IPS-15b (cell line): Measurements from ENCODE around the gene FRMD1.

Experiments
- H3K27me3 ChIP-seq: one replicate; pipeline ENCODE4 v1.6.1; 2013; ENCODE audit warnings: low read length; ENCODE audit not compliant: control insufficient read depth, insufficient read depth
- H3K36me3 ChIP-seq: one replicate; pipeline ENCODE4 v1.6.1; 2013; ENCODE audit warnings: low read length; ENCODE audit not compliant: control insufficient read depth, insufficient read depth
- H3K4me1 ChIP-seq: one replicate; pipeline ENCODE4 v1.6.1; 2013; ENCODE audit warnings: mild to moderate bottlenecking, low read length; ENCODE audit not compliant: control insufficient read depth, insufficient read depth
- H3K4me3 ChIP-seq: one replicate; pipeline ENCODE4 v1.5.1; 2013; ENCODE audit warnings: low read depth, low read length
- H3K9ac ChIP-seq: one replicate; pipeline ENCODE4 v1.6.1; 2013; ENCODE audit warnings: low read depth, mild to moderate bottlenecking, low read length
- H3K9me3 ChIP-seq: one replicate; pipeline ENCODE4 v1.6.1; 2013; ENCODE audit warnings: mild to moderate bottlenecking, low read length; ENCODE audit not compliant: control insufficient read depth, insufficient read depth

The FRMD1 gene

DNA sequence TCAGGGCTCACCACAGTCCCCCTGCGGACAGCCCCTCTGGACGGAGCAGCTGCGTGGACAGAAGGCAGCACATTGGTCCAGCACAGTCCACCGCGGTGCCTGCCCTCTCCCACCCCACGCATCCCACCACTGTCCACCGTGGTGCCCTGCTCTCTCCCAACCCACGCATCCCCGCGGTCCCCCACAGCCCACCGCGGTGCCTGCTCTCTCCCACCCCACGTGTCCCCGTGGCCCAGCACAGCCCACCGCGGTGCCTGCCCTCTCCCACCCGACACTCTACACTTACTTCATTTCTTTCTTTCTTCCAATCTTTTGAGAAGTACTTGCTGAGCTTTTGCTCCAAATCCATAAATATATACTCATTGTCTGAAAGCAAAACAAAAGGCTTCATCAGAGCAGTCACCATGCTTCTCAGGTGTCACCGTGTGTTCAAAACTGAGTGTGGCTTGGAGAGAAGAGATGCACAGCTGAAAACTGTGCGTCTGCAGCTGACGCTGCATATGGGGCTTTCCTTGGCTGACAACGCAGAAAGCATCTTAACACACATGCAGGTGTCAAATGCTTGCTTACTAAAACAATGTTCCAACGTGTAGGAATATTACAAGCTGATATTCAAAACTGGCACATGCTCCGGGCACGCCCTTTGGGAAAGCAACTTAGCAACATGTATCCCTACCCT, 11.8 kb downstream of the FRMD1 start:
- H3K9me3 ChIP-seq: no peaks in the 10 kb centered on the region
- H3K27me3 ChIP-seq: no peaks in the 10 kb centered on the region
- no peaks in the 10 kb centered on the region for H3K36me3 ChIP-seq
- no peaks in the 10 kb centered on the region for H3K4me1 ChIP-seq
- no peak overlapping the region for H3K9ac ChIP-seq
- no peak overlapping the region for H3K4me3 ChIP-seq

DNA sequence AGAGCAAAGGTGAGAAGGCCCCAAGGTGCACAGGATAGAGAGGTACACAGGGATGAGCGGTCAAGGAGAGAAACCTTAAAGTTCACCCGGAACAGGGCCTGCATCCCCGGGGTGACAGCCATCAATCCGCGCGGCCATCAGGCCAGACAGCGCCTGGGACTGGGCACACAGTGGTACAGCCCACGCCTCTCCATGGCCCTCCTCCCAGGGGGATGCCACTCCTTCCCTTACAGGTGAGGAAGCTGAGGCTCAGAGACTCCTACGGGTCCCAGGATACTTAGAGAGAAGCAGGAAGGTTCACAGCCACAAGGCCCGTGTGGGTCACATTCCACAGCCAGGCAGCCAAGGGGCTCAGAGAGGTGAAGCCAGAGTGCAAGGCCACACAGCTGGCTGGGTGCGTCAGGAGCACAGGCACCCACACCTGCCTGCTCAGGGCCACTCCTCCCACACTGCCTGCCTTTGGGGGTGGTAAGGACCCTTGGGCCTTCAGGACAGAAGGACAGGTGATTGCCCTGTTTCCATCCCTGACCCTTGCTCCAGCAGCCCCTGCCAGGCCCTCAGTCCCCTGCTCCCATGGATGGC, 14.7 kb downstream of the FRMD1 start:
- no peak overlapping the region for H3K9ac ChIP-seq
- no peaks in the 10 kb centered on the region for H3K27me3 ChIP-seq
- no peaks in the 10 kb centered on the region for H3K4me1 ChIP-seq
- no peak overlapping the region for H3K4me3 ChIP-seq
- no peaks in the 10 kb centered on the region for H3K9me3 ChIP-seq
- no peaks in the 10 kb centered on the region for H3K36me3 ChIP-seq

DNA sequence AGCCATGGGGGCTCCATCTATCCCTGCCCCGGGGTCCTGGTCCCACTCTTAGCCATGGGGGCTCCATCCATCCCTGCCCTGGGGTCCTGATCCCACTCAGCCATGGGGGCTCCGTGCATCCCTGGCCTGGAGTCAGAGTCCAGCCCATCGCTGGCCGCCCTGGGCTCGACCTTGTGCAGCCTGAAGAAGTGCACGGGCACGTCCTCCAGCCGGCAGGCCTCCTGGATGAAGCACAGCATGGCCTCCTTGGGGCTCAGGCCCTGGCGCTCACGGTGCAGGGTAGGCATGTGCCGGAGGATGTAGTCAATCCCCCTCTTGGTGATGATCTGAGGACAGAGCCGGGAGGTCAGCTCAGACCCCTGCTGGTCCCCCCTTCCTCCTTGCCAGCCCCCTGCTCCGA, 15.6 kb downstream of the FRMD1 start:
- Histone ChIP-seq H3K9ac (no peak overlapping the region), H3K9me3 (no peaks in the 10 kb centered on the region), H3K4me1 (no peaks in the 10 kb centered on the region), H3K36me3 (no peaks in the 10 kb centered on the region), H3K27me3 (no peaks in the 10 kb centered on the region), H3K4me3 (no peak overlapping the region)

DNA sequence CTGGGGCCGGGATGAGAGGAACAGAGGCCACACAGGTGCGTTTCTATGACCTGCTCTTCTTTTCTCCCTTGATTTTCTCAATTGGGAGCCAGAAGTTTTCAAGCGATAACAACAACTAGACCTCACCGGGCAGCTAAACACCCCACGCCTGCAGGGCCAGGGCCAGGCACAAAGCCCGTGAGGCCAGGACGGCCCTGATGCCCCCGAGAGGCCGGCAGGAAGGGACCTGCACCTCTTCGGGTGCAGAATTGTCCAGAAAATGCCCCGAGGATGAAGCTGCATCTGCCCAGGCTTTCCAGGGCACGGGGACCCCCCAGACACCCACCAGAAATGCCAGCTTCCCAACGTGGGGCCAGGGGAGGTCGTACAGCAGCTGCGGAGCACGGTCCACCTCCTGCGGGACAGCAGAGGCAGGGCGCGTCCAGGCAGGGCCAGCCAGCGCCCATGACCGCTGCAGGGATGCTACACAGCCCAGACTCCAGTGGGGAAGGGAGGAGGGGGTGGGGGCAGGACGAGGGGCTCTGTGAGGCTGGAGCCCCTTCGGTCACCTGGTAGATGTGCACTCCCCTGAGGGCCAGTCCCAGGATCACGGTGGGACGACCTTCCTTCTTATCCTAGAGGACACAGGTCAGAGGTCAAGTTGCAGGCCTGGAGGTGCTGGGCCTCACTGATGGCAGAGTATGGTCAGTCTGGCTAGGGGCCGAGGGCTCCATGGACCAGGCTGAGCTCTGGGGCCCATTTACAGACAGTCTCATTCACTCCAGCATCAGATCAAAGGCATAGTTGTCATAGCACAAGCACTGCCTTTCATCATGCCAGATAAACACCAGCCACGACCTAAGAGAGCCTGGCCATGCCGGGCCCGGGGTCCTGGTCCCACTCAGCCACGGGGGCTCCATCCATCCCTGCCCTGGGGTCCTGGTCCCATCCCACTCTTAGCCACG, 16.4 kb downstream of the FRMD1 start:
- H3K4me3 ChIP-seq: no peak overlapping the region
- H3K9me3 ChIP-seq: no peaks in the 10 kb centered on the region
- H3K9ac ChIP-seq: no peak overlapping the region
- H3K4me1 ChIP-seq: no peaks in the 10 kb centered on the region
- H3K27me3 ChIP-seq: no peaks in the 10 kb centered on the region
- no peaks in the 10 kb centered on the region for H3K36me3 ChIP-seq

DNA sequence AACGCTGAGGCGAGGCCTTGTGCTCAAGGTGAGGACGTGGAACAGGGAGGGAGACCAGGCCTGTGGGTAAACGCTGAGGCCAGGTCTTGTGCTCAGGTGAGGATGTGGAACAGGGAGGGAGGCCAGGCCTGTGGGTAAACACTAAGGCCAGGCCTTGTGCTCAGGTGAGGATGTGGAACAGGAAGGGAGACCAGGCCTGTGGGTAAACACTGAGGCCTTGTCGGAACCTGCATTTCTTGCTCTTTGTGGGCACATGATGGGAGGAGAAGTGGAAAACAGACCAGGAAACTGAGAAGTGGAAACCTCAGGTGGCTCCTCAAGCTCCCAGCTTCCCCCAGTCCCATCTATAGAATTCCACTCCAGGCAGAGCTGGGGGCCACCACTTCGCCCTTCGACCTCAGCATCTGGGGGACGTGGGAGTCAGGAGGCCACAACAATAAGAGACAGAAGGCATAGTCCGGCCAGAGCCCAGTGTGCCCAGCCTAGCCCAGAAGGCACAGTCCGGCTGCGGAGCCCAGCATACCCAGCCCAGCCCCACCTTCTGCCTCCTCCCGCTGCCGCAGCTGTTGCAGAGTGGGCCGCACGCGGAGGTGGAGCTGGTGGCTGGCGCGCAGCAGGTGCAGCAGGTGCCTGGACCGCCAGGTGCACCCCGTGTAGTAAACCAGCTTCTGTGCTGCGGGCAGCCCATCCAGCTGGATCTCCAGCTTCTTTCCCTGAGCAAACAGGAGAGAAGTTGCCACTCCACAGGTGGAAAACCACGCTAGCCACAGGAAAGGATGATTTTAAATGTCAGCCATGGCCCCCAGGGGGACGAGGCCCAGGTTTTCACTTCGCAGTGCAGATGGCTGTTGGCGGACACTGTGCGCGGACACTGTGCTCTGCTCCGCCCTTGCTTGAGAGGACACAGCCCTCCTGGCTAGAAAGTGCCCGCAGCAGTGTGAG, 17.5 kb downstream of the FRMD1 start:
- H3K4me1 ChIP-seq: no peaks in the 10 kb centered on the region
- no peaks in the 10 kb centered on the region for H3K36me3 ChIP-seq
- no peaks in the 10 kb centered on the region for H3K9me3 ChIP-seq
- no peak overlapping the region for H3K4me3 ChIP-seq
- H3K27me3 ChIP-seq: no peaks in the 10 kb centered on the region
- H3K9ac ChIP-seq: no peak overlapping the region

DNA sequence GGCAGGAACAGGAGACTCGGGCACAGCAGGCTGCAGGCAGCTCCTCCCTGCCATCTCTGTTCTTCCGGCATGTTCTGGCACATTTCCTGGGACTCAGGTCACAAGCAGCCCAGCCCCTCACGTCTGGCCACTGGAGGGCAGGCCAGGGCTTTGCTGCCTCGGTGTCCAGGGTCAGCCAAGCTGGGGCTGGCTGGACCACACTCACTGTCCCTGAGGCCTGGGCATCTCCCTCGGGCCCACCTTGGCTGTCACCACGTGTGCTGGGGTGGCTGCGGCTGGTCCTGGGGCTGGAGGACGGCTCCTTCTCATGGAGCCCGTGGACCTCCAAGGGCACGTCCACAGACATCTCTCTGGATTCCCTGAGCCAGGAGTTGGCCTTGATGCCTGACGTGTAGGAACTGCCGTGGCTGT, 18.5 kb downstream of the FRMD1 start:
- H3K9me3 ChIP-seq: no peaks in the 10 kb centered on the region
- no peaks in the 10 kb centered on the region for H3K36me3 ChIP-seq
- H3K4me1 ChIP-seq: no peaks in the 10 kb centered on the region
- no peak overlapping the region for H3K9ac ChIP-seq
- no peaks in the 10 kb centered on the region for H3K27me3 ChIP-seq
- no peak overlapping the region for H3K4me3 ChIP-seq

DNA sequence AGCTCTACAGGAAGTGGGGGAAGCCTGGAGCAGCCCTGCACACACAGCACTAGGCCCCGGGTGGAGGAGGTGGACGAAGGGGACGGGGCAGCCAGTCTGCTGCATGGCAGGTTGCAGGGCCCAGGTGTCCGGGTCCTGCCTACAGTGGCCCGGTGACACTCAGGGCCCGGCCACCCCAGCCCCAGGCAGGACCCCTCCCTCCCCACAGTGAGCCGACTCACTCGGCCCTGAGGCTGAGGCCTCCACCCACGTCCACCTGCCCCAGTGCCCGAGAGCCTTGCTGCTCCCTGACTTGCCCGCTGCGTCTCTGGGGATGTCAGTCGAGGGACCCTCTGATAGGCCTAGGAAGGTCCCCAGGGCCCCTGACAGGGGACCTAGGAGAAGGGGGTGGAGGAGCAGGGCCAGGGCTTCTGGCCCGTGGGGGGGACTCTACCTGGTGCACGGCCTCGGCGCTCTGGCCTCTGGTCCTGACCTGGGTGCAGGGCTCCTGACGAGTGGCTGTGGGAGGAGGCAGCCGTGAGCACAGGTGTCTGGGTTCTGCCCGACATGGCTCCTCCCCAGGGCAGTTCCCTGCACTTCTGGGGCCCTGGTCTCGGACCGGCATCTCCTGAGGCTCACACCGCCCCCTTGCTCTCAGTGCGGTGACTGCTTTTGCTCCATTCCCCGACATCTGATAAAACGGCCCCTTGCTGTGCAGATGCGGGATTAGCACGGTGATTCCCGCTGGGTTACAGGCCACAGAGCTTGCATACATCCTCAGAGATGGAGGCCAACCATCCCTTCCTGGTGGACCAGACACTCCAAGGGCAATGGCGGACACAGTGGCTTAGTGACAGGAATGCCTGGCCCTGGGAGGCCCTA, 20.1 kb downstream of the FRMD1 start:
- no peak overlapping the region for H3K9ac ChIP-seq
- no peaks in the 10 kb centered on the region for H3K27me3 ChIP-seq
- no peaks in the 10 kb centered on the region for H3K4me1 ChIP-seq
- no peak overlapping the region for H3K4me3 ChIP-seq
- no peaks in the 10 kb centered on the region for H3K36me3 ChIP-seq
- H3K9me3 ChIP-seq: no peaks in the 10 kb centered on the region

DNA sequence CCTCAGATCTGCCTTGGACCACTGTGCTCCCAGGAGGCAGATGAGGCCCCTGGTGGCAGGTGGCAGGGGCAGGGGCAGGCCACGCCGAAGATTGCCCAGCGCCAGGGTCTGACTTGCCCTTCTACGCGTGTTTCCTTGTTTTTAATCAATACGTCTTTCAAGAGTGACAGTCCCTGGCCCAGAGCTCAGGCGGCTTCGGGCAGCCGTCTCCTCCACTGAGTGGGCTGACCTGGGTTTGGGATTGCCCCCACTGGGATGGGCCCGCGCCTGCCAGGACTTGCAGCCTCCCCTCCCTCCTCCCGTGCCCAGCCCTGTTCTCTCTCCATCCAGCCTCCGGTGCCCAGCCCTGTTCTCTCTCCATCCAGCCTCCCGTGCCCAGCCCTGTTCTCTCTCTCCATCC, 21.2 kb downstream of the FRMD1 start:
- Histone ChIP-seq H3K36me3 (no peaks in the 10 kb centered on the region), H3K27me3 (no peaks in the 10 kb centered on the region), H3K4me1 (no peaks in the 10 kb centered on the region), H3K4me3 (no peak overlapping the region), H3K9me3 (no peaks in the 10 kb centered on the region), H3K9ac (no peak overlapping the region)

DNA sequence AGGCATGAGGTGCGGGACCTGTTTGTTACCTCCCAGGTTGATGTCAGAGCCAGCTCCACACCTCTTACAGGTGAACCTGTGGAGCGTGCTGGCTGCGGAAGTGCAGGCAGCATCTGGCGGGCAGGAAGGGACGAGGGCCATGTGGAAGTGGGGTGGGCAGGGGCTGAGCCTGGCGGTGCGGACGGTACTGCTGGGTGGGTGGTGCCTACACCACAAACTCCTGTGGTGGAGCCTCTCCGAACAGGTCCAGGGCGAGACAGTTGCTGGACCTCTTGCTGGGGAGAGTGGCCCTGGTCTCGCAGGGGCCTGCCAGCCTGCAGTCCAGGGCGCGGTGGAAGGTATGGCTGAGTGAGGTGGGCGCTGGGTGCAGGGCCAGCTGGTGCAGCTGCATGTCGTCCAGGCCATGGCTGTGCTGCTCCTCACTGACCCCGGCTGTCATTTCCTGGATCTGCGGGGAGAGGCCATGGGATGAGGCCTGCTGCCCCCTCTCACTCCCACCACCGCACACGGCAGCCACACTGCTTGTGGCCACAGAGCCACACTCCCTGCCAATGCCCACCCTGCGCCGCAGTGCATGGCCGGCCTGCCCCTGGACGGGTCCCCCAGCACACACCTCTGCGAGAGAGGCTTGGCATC, 22.0 kb downstream of the FRMD1 start:
- no peaks in the 10 kb centered on the region for H3K4me1 ChIP-seq
- no peaks in the 10 kb centered on the region for H3K9me3 ChIP-seq
- H3K27me3 ChIP-seq: no peaks in the 10 kb centered on the region
- H3K4me3 ChIP-seq: no peak overlapping the region
- H3K9ac ChIP-seq: no peak overlapping the region
- H3K36me3 ChIP-seq: no peaks in the 10 kb centered on the region

DNA sequence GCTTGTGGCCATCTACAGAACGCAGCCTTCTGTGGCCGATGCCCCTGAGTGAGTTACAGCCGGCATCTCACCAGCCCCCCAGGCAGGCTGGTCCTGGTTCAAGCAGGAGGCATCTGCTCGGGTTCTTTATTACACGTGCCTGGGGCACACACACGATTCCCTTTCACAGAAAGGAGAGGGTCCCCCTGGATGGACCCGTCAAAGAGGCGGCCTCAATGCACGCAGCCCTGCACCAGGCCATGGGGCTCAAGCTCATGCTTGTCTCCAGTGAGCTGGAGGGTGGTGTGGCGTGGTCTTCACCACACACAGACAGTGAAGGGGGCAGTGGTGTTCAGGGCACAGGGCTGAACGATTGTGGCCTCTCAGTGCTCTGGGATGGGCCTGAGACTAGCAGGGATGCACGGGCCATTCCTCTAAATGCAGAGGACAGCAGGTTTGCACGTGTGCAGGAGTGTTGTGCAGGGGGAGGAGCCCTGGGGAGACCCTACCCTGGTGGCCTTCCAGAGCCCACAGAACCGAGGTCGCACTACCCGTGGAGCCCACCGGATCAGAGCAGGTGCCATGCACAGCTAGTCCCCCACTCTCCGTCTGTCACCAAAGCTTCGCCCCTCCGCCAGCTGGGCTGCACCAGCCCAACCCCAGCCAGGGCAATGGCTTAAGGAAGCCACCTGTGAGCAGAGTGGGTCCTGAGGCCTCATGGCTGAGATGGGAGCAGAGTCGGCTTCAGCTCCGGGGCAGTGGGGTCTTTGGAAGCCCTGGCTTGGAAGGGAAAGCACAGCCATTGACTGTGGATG, 23.1 kb downstream of the FRMD1 start:
- H3K4me3 ChIP-seq: no peak overlapping the region
- no peaks in the 10 kb centered on the region for H3K27me3 ChIP-seq
- no peaks in the 10 kb centered on the region for H3K9me3 ChIP-seq
- H3K4me1 ChIP-seq: no peaks in the 10 kb centered on the region
- H3K36me3 ChIP-seq: no peaks in the 10 kb centered on the region
- no peak overlapping the region for H3K9ac ChIP-seq
